SIG-M5 treated with dmso at 0.1 percent for 504 hours (cell line): ENCODE results near the gene TIRAP.
A peak's percentile ranks its signal among the peaks of the same experiment; 100 is the strongest.
"Not testable (repeated sequence)": the region's sequence is repeated elsewhere in the genome, so short reads cannot be mapped to it uniquely, and the experiment has no call there.

Experiments
- DNase-seq: peaks from one replicate; lab custom pipeline; 2025; ENCODE audit not compliant: unreplicated experiment; lab: John Stamatoyannopoulos, UW

Gene TIRAP

GRCh38 chr11:126282361-126282735 lies 545 bp upstream of the TIRAP start:
- DNase-seq: no peak

- peak; percentile 40 for DNase-seq
Observed at GRCh38 chr11:126284829-126285228, 1.9 kb downstream of the TIRAP start.

GRCh38 chr11:126288237-126288636 lies 5.3 kb downstream of the TIRAP start:
- no peak for DNase-seq

- no peak for DNase-seq
Observed at GRCh38 chr11:126290887-126291286, 8.0 kb downstream of the TIRAP start.

GRCh38 chr11:126293726-126294125 lies 10.8 kb downstream of the TIRAP start:
- DNase-seq: no peak

- DNase-seq: no peak
Observed at GRCh38 chr11:126297004-126297403, 14.1 kb downstream of the TIRAP start.

- DNase-seq: peak; percentile 84
Observed at GRCh38 chr11:126303623-126304456, 20.9 kb downstream of the TIRAP start, which contains the start of gene DCPS. Gene DCPS, plus strand, starts transcription at chr11:126304060. Its CDS starts 21 bp downstream, at chr11:126304081.

GRCh38 chr11:126304457-126305075 lies 21.7 kb downstream of the TIRAP start:
- DNase-seq: no peak

- peak; percentile 23 for DNase-seq
Observed at GRCh38 chr11:126305699-126306098, 22.8 kb downstream of the TIRAP start.

GRCh38 chr11:126307706-126308105 lies 24.8 kb downstream of the TIRAP start:
- DNase-seq: peak; percentile 61

- DNase-seq: no peak
Observed at GRCh38 chr11:126308271-126308671, 25.4 kb downstream of the TIRAP start.

- DNase-seq: not testable (repeated sequence)
Observed at GRCh38 chr11:126308771-126309170, 25.9 kb downstream of the TIRAP start.

GRCh38 chr11:126310200-126310991 lies 27.5 kb downstream of the TIRAP start:
- peak; percentile 61 for DNase-seq

- DNase-seq: no peak
Observed at GRCh38 chr11:126310992-126311310, 28.1 kb downstream of the TIRAP start.

GRCh38 chr11:126311401-126312291 lies 28.8 kb downstream of the TIRAP start:
- peak; percentile 93 for DNase-seq

- no peak for DNase-seq
Observed at GRCh38 chr11:126312961-126313360, 30.1 kb downstream of the TIRAP start.

GRCh38 chr11:126313826-126314225 lies 30.9 kb downstream of the TIRAP start:
- peak; percentile 17 for DNase-seq

GRCh38 chr11:126317432-126317755 lies 34.5 kb downstream of the TIRAP start:
- no peak for DNase-seq

GRCh38 chr11:126317756-126318573 lies 35.1 kb downstream of the TIRAP start:
- peak; percentile 50 for DNase-seq
